Measurements from ENCODE around the gene ADARB2. TPM values are rescaled to one million over a fixed set of nuclear protein-coding genes. Genes with fewer than 3 reads are reported as not detected.

Gene ADARB2
- total RNA-seq, 6 experiments from 2014 or later = not detected

GRCh38 chr10:1156921-1157614 lies 580.3 kb downstream of the ADARB2 start:
- TF ChIP-seq CTCF (IDR thresholded peaks at IDR 0.05) = no peak
- no peaks in the 10 kb centered on the region; the same call in 1 of the 2 replicates for H3K9me3 Mint-ChIP-seq
- no peak for DNase-seq
- H3K27ac Mint-ChIP-seq = no peak overlapping the region
- no peaks in the 10 kb centered on the region for H3K4me1 Mint-ChIP-seq (ENCODE audit: low read depth)
- H3K4me3 Mint-ChIP-seq = no peak overlapping the region
- H3K27me3 Mint-ChIP-seq (ENCODE audit: insufficient read depth) = peaks cover 38% of the 10 kb centered on the region
- H3K36me3 Mint-ChIP-seq (ENCODE audit: low read depth) = no peaks in the 10 kb centered on the region

GRCh38 chr10:1156616-1156886 lies 580.8 kb downstream of the ADARB2 start:
- Mint-ChIP-seq H3K4me3 (no peak overlapping the region), H3K27ac (no peak overlapping the region), H3K27me3 (ENCODE audit: insufficient read depth) (peaks cover 40% of the 10 kb centered on the region), H3K4me1 (ENCODE audit: low read depth) (no peaks in the 10 kb centered on the region), H3K9me3 (no peaks in the 10 kb centered on the region; the same call in 1 of the 2 replicates), H3K36me3 (ENCODE audit: low read depth) (no peaks in the 10 kb centered on the region)
- no peak for DNase-seq
- no peak for TF ChIP-seq CTCF (IDR thresholded peaks at IDR 0.05)

- DNase-seq = no peak
- Mint-ChIP-seq H3K27ac (no peak overlapping the region), H3K4me1 (ENCODE audit: low read depth) (no peaks in the 10 kb centered on the region), H3K4me3 (no peak overlapping the region), H3K36me3 (ENCODE audit: low read depth) (no peaks in the 10 kb centered on the region), H3K9me3 (no peaks in the 10 kb centered on the region; the same call in 1 of the 2 replicates), H3K27me3 (ENCODE audit: insufficient read depth) (peaks cover 38% of the 10 kb centered on the region)
- no peak for TF ChIP-seq CTCF (IDR thresholded peaks at IDR 0.05)
Measured at GRCh38 chr10:1155791-1156615, 581.3 kb downstream of the ADARB2 start.

GRCh38 chr10:1154531-1155295 lies 582.6 kb downstream of the ADARB2 start:
- DNase-seq = no peak
- Mint-ChIP-seq H3K4me1 (ENCODE audit: low read depth) (0 out of 2 replicates have a peak, but pooled peaks cover 6% of the 10 kb centered on the region), H3K27ac (no peak overlapping the region), H3K36me3 (ENCODE audit: low read depth) (no peaks in the 10 kb centered on the region), H3K9me3 (no peaks in the 10 kb centered on the region), H3K27me3 (ENCODE audit: insufficient read depth) (peaks cover 41% of the 10 kb centered on the region), H3K4me3 (no peak overlapping the region)
- no peak for TF ChIP-seq CTCF (IDR thresholded peaks at IDR 0.05)

GRCh38 chr10:1153805-1154351 lies 583.4 kb downstream of the ADARB2 start:
- no peaks in the 10 kb centered on the region for H3K9me3 Mint-ChIP-seq
- no peak overlapping the region for H3K4me3 Mint-ChIP-seq
- H3K4me1 Mint-ChIP-seq (ENCODE audit: low read depth) = 0 out of 2 replicates have a peak, but pooled peaks cover 6% of the 10 kb centered on the region
- H3K27ac Mint-ChIP-seq = no peak overlapping the region
- no peak for TF ChIP-seq CTCF (IDR thresholded peaks at IDR 0.05)
- H3K27me3 Mint-ChIP-seq (ENCODE audit: insufficient read depth) = peaks cover 41% of the 10 kb centered on the region
- no peak for DNase-seq
- no peaks in the 10 kb centered on the region for H3K36me3 Mint-ChIP-seq (ENCODE audit: low read depth)

Measured in HFFc6 (cell line).